Activated CD4-positive, alpha-beta T cell treated with anti-CD3 and anti-CD28 coated beads, Interleukin-2, amount 10 ng/mL, durations not matched to agents 7 days and 5 days (primary cell): Measurements from ENCODE around the gene GATA2. TPM values are rescaled to one million over a fixed set of nuclear protein-coding genes. Genes with fewer than 3 reads are reported as not detected.

Source experiments
- CTCF ChIA-PET: fragments of 350-600 bp; sonication (Branson Sonifier 250); formaldehyde crosslinking; loops from one replicate; lab custom pipeline; 2021; ENCODE audit warnings: antibody characterized with exemption; lab: Charles Lee
- POLR2A ChIA-PET: fragments of 350-600 bp; sonication (Branson Sonifier 250); formaldehyde crosslinking; loops from one replicate; lab custom pipeline; 2021; ENCODE audit warnings: antibody characterized with exemption; lab: Charles Lee
- DNase-seq: peaks from one replicate; pipeline ENCODE4 v3.0.0-alpha.2; 2020
- H3K27ac Mint-ChIP-seq: one replicate; pipeline ENCODE4 v1.8.0; 2021; ENCODE audit warnings: mild to moderate bottlenecking, moderate library complexity, mixed read lengths
- H3K27me3 Mint-ChIP-seq: one replicate; pipeline ENCODE4 v1.8.0; 2021; ENCODE audit warnings: mixed read lengths
- H3K36me3 Mint-ChIP-seq: one replicate; pipeline ENCODE4 v1.8.0; 2021; ENCODE audit warnings: low read depth, mixed read lengths
- H3K4me1 Mint-ChIP-seq: one replicate; pipeline ENCODE4 v1.8.0; 2021; ENCODE audit warnings: mixed read lengths
- H3K4me3 Mint-ChIP-seq: one replicate; pipeline ENCODE4 v1.8.0; 2021; ENCODE audit warnings: mild to moderate bottlenecking, moderate library complexity, mixed read lengths
- H3K9me3 Mint-ChIP-seq: one replicate; pipeline ENCODE4 v1.8.0; 2021; ENCODE audit warnings: mixed read lengths
- total RNA-seq, 2 experiments: library from RNA; stranded (reverse); gene quantifications; one replicate each; pipeline ENCODE4 v1.2.3, GENCODE V29; 2021

The GATA2 gene
- total RNA-seq, 2 experiments from 2014 or later, result not detected

- CTCF ChIA-PET, result interaction anchor here (1.1 to 1.2 kb wide), 2 partner anchors 10 kb away, joined by 3 to 5 read pairs; no protein-coding TSS in a partner anchor
- no peak overlapping the region for H3K4me3 Mint-ChIP-seq
Measured at GRCh38 chr3:128453501-128454309, 39.3 kb downstream of the GATA2 start.

GRCh38 chr3:128452678-128453275 is 40.2 kb downstream of the GATA2 start:
- DNase-seq, result no peak
- H3K4me3 Mint-ChIP-seq, result no peak overlapping the region

More at GRCh38 chr3:128453501-128454309, 39.3 kb downstream of the GATA2 start:
- DNase-seq, result no peak
- POLR2A ChIA-PET, result no interaction called here
- no peak overlapping the region for H3K27ac Mint-ChIP-seq
- H3K9me3 Mint-ChIP-seq, result peaks cover 22% of the 10 kb centered on the region
- peaks cover 17% of the 10 kb centered on the region for H3K36me3 Mint-ChIP-seq
- H3K27me3 Mint-ChIP-seq, result peaks cover 24% of the 10 kb centered on the region
- peaks cover 16% of the 10 kb centered on the region for H3K4me1 Mint-ChIP-seq

GRCh38 chr3:128452120-128452519 is 40.9 kb downstream of the GATA2 start:
- DNase-seq, result no peak
- peaks cover 30% of the 10 kb centered on the region for H3K4me1 Mint-ChIP-seq
- no peak overlapping the region for H3K4me3 Mint-ChIP-seq
- peaks cover 29% of the 10 kb centered on the region for H3K36me3 Mint-ChIP-seq
- peaks cover 35% of the 10 kb centered on the region for H3K9me3 Mint-ChIP-seq
- no peak overlapping the region for H3K27ac Mint-ChIP-seq
- ChIA-PET CTCF (no interaction called here), POLR2A (no interaction called here)
- H3K27me3 Mint-ChIP-seq, result peaks cover 24% of the 10 kb centered on the region

More at GRCh38 chr3:128452678-128453275, 40.2 kb downstream of the GATA2 start:
- Mint-ChIP-seq H3K27me3 (peaks cover 24% of the 10 kb centered on the region), H3K4me1 (peaks cover 24% of the 10 kb centered on the region), H3K27ac (no peak overlapping the region), H3K36me3 (peaks cover 22% of the 10 kb centered on the region), H3K9me3 (peaks cover 28% of the 10 kb centered on the region)
- CTCF ChIA-PET, result interaction anchor here (1.1 kb wide), 1 partner anchor 9 kb away, joined by 3 read pairs; no protein-coding TSS in a partner anchor
- POLR2A ChIA-PET, result no interaction called here

- Mint-ChIP-seq H3K36me3 (peaks cover 43% of the 10 kb centered on the region), H3K4me3 (no peak overlapping the region), H3K9me3 (peaks cover 58% of the 10 kb centered on the region), H3K27ac (peak overlapping the region; percentile 97), H3K4me1 (peaks cover 39% of the 10 kb centered on the region), H3K27me3 (peaks cover 4% of the 10 kb centered on the region)
- ChIA-PET POLR2A (no interaction called here), CTCF (interaction anchor here (0.7 to 1.8 kb wide), 6 partner anchors 12 to 168 kb away, joined by 3 to 7 read pairs (median 3); no protein-coding TSS in a partner anchor)
- DNase-seq, result no peak
Measured at GRCh38 chr3:128449111-128449638, 43.8 kb downstream of the GATA2 start.

- Mint-ChIP-seq H3K9me3 (peaks cover 58% of the 10 kb centered on the region), H3K27me3 (peaks cover 5% of the 10 kb centered on the region), H3K27ac (peak overlapping the region; percentile 97), H3K36me3 (peaks cover 43% of the 10 kb centered on the region), H3K4me3 (peak overlapping the region; percentile 58), H3K4me1 (peaks cover 37% of the 10 kb centered on the region)
- ChIA-PET POLR2A (no interaction called here), CTCF (interaction anchor here (0.7 to 1.8 kb wide), 6 partner anchors 9 to 58 kb away, joined by 3 to 7 read pairs (median 4); no protein-coding TSS in a partner anchor)
- peak; percentile 42 for DNase-seq
Measured at GRCh38 chr3:128448491-128448890, 44.5 kb downstream of the GATA2 start.

- Mint-ChIP-seq H3K4me1 (peaks cover 37% of the 10 kb centered on the region), H3K9me3 (peaks cover 58% of the 10 kb centered on the region), H3K36me3 (peaks cover 43% of the 10 kb centered on the region), H3K4me3 (no peak overlapping the region), H3K27ac (peak overlapping the region; percentile 97), H3K27me3 (peaks cover 6% of the 10 kb centered on the region)
- ChIA-PET CTCF (interaction anchor here (1.1 to 1.7 kb wide), 4 partner anchors 10 to 50 kb away, joined by 3 to 7 read pairs (median 4); no protein-coding TSS in a partner anchor), POLR2A (no interaction called here)
- peak; percentile 62 for DNase-seq
Measured at GRCh38 chr3:128447561-128448013, 45.4 kb downstream of the GATA2 start.

GRCh38 chr3:128446821-128447220 is 46.2 kb downstream of the GATA2 start:
- H3K27ac Mint-ChIP-seq, result peak overlapping the region; percentile 97
- H3K4me3 Mint-ChIP-seq, result no peak overlapping the region
- POLR2A ChIA-PET, result no interaction called here
- H3K27me3 Mint-ChIP-seq, result peaks cover 7% of the 10 kb centered on the region
- peaks cover 37% of the 10 kb centered on the region for H3K4me1 Mint-ChIP-seq
- CTCF ChIA-PET, result interaction anchor here (1.1 kb wide), 1 partner anchor 11 kb away, joined by 4 read pairs; no protein-coding TSS in a partner anchor
- peaks cover 43% of the 10 kb centered on the region for H3K36me3 Mint-ChIP-seq
- DNase-seq, result no peak
- H3K9me3 Mint-ChIP-seq, result peaks cover 58% of the 10 kb centered on the region

GRCh38 chr3:128445357-128445756 is 47.6 kb downstream of the GATA2 start:
- peaks cover 49% of the 10 kb centered on the region for H3K9me3 Mint-ChIP-seq
- H3K36me3 Mint-ChIP-seq, result peaks cover 38% of the 10 kb centered on the region
- peaks cover 36% of the 10 kb centered on the region for H3K4me1 Mint-ChIP-seq
- H3K27me3 Mint-ChIP-seq, result peaks cover 7% of the 10 kb centered on the region
- no peak for DNase-seq
- CTCF ChIA-PET, result no interaction called here
- H3K27ac Mint-ChIP-seq, result no peak overlapping the region
- H3K4me3 Mint-ChIP-seq, result no peak overlapping the region
- POLR2A ChIA-PET, result no interaction called here

GRCh38 chr3:128443771-128444170 is 49.2 kb downstream of the GATA2 start:
- H3K9me3 Mint-ChIP-seq, result peaks cover 36% of the 10 kb centered on the region
- ChIA-PET CTCF (interaction anchor here (1.0 to 1.2 kb wide), 2 partner anchors 10 to 33 kb away, joined by 3 read pairs; no protein-coding TSS in a partner anchor), POLR2A (no interaction called here)
- peaks cover 10% of the 10 kb centered on the region for H3K27me3 Mint-ChIP-seq
- no peak overlapping the region for H3K27ac Mint-ChIP-seq
- H3K36me3 Mint-ChIP-seq, result peaks cover 27% of the 10 kb centered on the region
- no peak for DNase-seq
- no peak overlapping the region for H3K4me3 Mint-ChIP-seq
- H3K4me1 Mint-ChIP-seq, result peaks cover 24% of the 10 kb centered on the region

GRCh38 chr3:128442949-128443348 is 50.1 kb downstream of the GATA2 start:
- H3K27me3 Mint-ChIP-seq, result peaks cover 10% of the 10 kb centered on the region
- H3K9me3 Mint-ChIP-seq, result peaks cover 31% of the 10 kb centered on the region
- no peak for DNase-seq
- ChIA-PET CTCF (no interaction called here), POLR2A (no interaction called here)
- no peak overlapping the region for H3K27ac Mint-ChIP-seq
- peaks cover 17% of the 10 kb centered on the region for H3K4me1 Mint-ChIP-seq
- H3K36me3 Mint-ChIP-seq, result peaks cover 21% of the 10 kb centered on the region
- H3K4me3 Mint-ChIP-seq, result no peak overlapping the region

GRCh38 chr3:128442070-128442469 is 50.9 kb downstream of the GATA2 start:
- Mint-ChIP-seq H3K9me3 (peaks cover 23% of the 10 kb centered on the region), H3K4me1 (peaks cover 8% of the 10 kb centered on the region), H3K27ac (no peak overlapping the region), H3K27me3 (peaks cover 16% of the 10 kb centered on the region), H3K36me3 (peaks cover 13% of the 10 kb centered on the region), H3K4me3 (no peak overlapping the region)
- CTCF ChIA-PET, result interaction anchor here (0.8 to 0.9 kb wide), 2 partner anchors 17 to 39 kb away, joined by 3 to 4 read pairs; no protein-coding TSS in a partner anchor
- POLR2A ChIA-PET, result no interaction called here
- DNase-seq, result no peak

- no peak for DNase-seq
- H3K9me3 Mint-ChIP-seq, result no peaks in the 10 kb centered on the region
- H3K4me3 Mint-ChIP-seq, result no peak overlapping the region
- ChIA-PET CTCF (interaction anchor here (0.6 to 1.5 kb wide), 2 partner anchors 9 to 24 kb away, joined by 4 read pairs; no protein-coding TSS in a partner anchor), POLR2A (no interaction called here)
- peaks cover 25% of the 10 kb centered on the region for H3K27me3 Mint-ChIP-seq
- H3K4me1 Mint-ChIP-seq, result no peaks in the 10 kb centered on the region
- H3K27ac Mint-ChIP-seq, result no peak overlapping the region
- H3K36me3 Mint-ChIP-seq, result no peaks in the 10 kb centered on the region
Measured at GRCh38 chr3:128439226-128439625, 53.8 kb downstream of the GATA2 start.
